Keratinocyte (primary cell): ENCODE data around the gene CCDC149. TPM values are rescaled to one million over a fixed set of nuclear protein-coding genes. Genes with fewer than 3 reads are reported as not detected.

ENCODE experiments used
- DNase-seq: peaks from one replicate; pipeline ENCODE4 v3.0.0-alpha.2; 2011; ENCODE audit warnings: low read depth, missing footprints, low spot score
- FAIRE-seq: peaks from 2 replicates; lab custom pipeline; 2011; peaks lifted over from hg19 to GRCh38; lab: Jason Lieb, UNC
- H2AFZ ChIP-seq: 2 replicates; pipeline ENCODE4 v1.6.0; 2012; ENCODE audit warnings: low read length, control low read depth, inconsistent platforms; ENCODE audit not compliant: control insufficient read depth
- H3K27ac ChIP-seq: 2 replicates; pipeline ENCODE4 v1.5.1; 2011; ENCODE audit warnings: low read length; ENCODE audit not compliant: control insufficient read depth, insufficient read depth
- H3K27me3 ChIP-seq: 3 replicates; pipeline ENCODE4 v1.6.0; 2011; ENCODE audit warnings: low read length; ENCODE audit not compliant: control insufficient read depth, insufficient read depth; ENCODE audit errors: extremely low read depth
- H3K36me3 ChIP-seq, 2 experiments: 2 replicates in 1 of 2; 3 replicates in 1 of 2; pipeline ENCODE4 v1.5.1; 2011; ENCODE audit warnings: low read length in 2 of 2, mild to moderate bottlenecking in 1 of 2; ENCODE audit not compliant: control insufficient read depth in 2 of 2, insufficient read depth in 2 of 2; ENCODE audit errors: extremely low read depth in 1 of 2
- H3K4me1 ChIP-seq: 3 replicates; pipeline ENCODE4 v1.5.1; 2011; ENCODE audit warnings: low read length; ENCODE audit not compliant: control insufficient read depth, insufficient read depth; ENCODE audit errors: extremely low read depth
- H3K4me2 ChIP-seq: 3 replicates; pipeline ENCODE4 v1.6.0; 2011; ENCODE audit warnings: low read depth, low read length; ENCODE audit not compliant: control insufficient read depth, insufficient read depth; ENCODE audit errors: extremely low read depth
- H3K4me3 ChIP-seq, 3 experiments: fragments of 200-600 bp in 1 of 3; sonication (generic) in 1 of 3; 2 replicates in 2 of 3; 3 replicates in 1 of 3; pipeline ENCODE4 v1.5.1; 2011 to 2016; ENCODE audit warnings: low read length in 3 of 3, mild to moderate bottlenecking in 3 of 3, control low read depth in 2 of 3, inconsistent platforms in 1 of 3, low read depth in 1 of 3, mixed read lengths in 1 of 3, mixed run types in 1 of 3, moderate library complexity in 1 of 3; ENCODE audit not compliant: control insufficient read depth in 2 of 3, insufficient read depth in 2 of 3; ENCODE audit errors: extremely low read depth in 1 of 3
- H3K79me2 ChIP-seq: 2 replicates; pipeline ENCODE4 v1.6.0; 2012; ENCODE audit warnings: low read length; ENCODE audit not compliant: control insufficient read depth, insufficient read depth
- H3K9ac ChIP-seq: 3 replicates; pipeline ENCODE4 v1.6.0; 2011; ENCODE audit warnings: low read length; ENCODE audit not compliant: control insufficient read depth, insufficient read depth; ENCODE audit errors: extremely low read depth
- H3K9me1 ChIP-seq: 3 replicates; pipeline ENCODE4 v1.6.0; 2011; ENCODE audit warnings: low read length; ENCODE audit not compliant: control insufficient read depth, insufficient read depth; ENCODE audit errors: extremely low read depth
- H3K9me3 ChIP-seq: 2 replicates; pipeline ENCODE4 v1.5.1; 2012; ENCODE audit warnings: low read depth, low read length; ENCODE audit not compliant: control insufficient read depth
- H4K20me1 ChIP-seq: 3 replicates; pipeline ENCODE4 v1.6.0; 2011; ENCODE audit warnings: low read length; ENCODE audit not compliant: control insufficient read depth, insufficient read depth; ENCODE audit errors: extremely low read depth
- EZH2 ChIP-seq: IDR thresholded peaks from one replicate; pipeline ENCODE4 v1.6.1; 2012; ENCODE audit warnings: inconsistent platforms, mild to moderate bottlenecking, low read length, moderate library complexity
- dilution Hi-C: fragments of 300-500 bp; cut with MboI; formaldehyde crosslinking; loops from one replicate; pipeline ENCODE4 v1.7.0; 2020; ENCODE audit warnings: low sequenced_read_pairs; ENCODE audit not compliant: extremely low pct_ligation_motif_present
- polyA plus RNA-seq, 5 experiments: library from polyadenylated mRNA; depleted of rRNA in 3 of 5; stranded (reverse) in 3 of 5; stranded (forward) in 1 of 5; unstranded in 1 of 5; fragments of >200 nt; gene quantifications; 1 replicate in 1 of 5; 2 replicates in 3 of 5; 3 replicates in 1 of 5; pipeline versions ENCODE4 v1.2.1 to v1.2.3, GENCODE V29; 2011 to 2012; ENCODE audit warnings: missing spikeins in 2 of 5, low read depth in 1 of 5, low replicate concordance in 1 of 5
- TF ChIP-seq, protein P1 (sequence below), 3 experiments: IDR thresholded peaks in 1 of 3; conservative IDR thresholded peaks in 1 of 3; optimal IDR thresholded peaks in 1 of 3; 2 replicates in 2 of 3; 3 replicates in 1 of 3; pipeline versions ENCODE3 to v1.5.1; 2011; ENCODE audit warnings: low read length in 3 of 3, mild to moderate bottlenecking in 3 of 3, moderate library complexity in 2 of 3, control low read depth in 1 of 3, inconsistent platforms in 1 of 3; ENCODE audit not compliant: insufficient read depth in 2 of 3; ENCODE audit errors: extremely low read depth in 1 of 3

CCDC149 gene
- polyA plus RNA-seq, 1 donor (not counting 4 experiments of a cell fraction or from before 2014, with no cell fraction given): 2.1 TPM

- no peaks in the 10 kb centered on the region for H3K4me1 ChIP-seq
Measured at GRCh38 chr4:24799196-24799543, 113.7 kb downstream of the CCDC149 start.

GRCh38 chr4:24798036-24798610 is 114.7 kb downstream of the CCDC149 start:
- no peak overlapping the region for H2AFZ ChIP-seq
- H3K79me2 ChIP-seq: no peaks in the 10 kb centered on the region
- no peak overlapping the region for H3K4me3 ChIP-seq
- FAIRE-seq: no peak
- H3K27ac ChIP-seq: no peak overlapping the region
- dilution Hi-C loops: no loop called here
- DNase-seq: no peak
- no peaks in the 10 kb centered on the region for H3K9me3 ChIP-seq
- H4K20me1 ChIP-seq: no peaks in the 10 kb centered on the region
- H3K27me3 ChIP-seq: peaks cover 33% of the 10 kb centered on the region
- no peaks in the 10 kb centered on the region for H3K4me1 ChIP-seq
- TF ChIP-seq EZH2: no peak
- TF ChIP-seq, protein P1, sequence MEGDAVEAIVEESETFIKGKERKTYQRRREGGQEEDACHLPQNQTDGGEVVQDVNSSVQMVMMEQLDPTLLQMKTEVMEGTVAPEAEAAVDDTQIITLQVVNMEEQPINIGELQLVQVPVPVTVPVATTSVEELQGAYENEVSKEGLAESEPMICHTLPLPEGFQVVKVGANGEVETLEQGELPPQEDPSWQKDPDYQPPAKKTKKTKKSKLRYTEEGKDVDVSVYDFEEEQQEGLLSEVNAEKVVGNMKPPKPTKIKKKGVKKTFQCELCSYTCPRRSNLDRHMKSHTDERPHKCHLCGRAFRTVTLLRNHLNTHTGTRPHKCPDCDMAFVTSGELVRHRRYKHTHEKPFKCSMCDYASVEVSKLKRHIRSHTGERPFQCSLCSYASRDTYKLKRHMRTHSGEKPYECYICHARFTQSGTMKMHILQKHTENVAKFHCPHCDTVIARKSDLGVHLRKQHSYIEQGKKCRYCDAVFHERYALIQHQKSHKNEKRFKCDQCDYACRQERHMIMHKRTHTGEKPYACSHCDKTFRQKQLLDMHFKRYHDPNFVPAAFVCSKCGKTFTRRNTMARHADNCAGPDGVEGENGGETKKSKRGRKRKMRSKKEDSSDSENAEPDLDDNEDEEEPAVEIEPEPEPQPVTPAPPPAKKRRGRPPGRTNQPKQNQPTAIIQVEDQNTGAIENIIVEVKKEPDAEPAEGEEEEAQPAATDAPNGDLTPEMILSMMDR (optimal IDR thresholded peaks at IDR 0.05 in 1 of 3, IDR thresholded peaks at IDR 0.05 in 1 of 3, conservative IDR thresholded peaks at IDR 0.05 in 1 of 3; ENCODE audit: extremely low read depth in 1 of 3, insufficient read depth in 2 of 3, low read length in 3 of 3): no peak
- H3K9me1 ChIP-seq: no peaks in the 10 kb centered on the region
- no peaks in the 10 kb centered on the region for H3K36me3 ChIP-seq
- H3K9ac ChIP-seq: no peak overlapping the region
- no peak overlapping the region for H3K4me2 ChIP-seq

More at GRCh38 chr4:24799196-24799543, 113.7 kb downstream of the CCDC149 start:
- Histone ChIP-seq H3K4me3 (no peak overlapping the region), H3K27me3 (peaks cover 33% of the 10 kb centered on the region), H2AFZ (no peak overlapping the region), H3K9ac (no peak overlapping the region), H3K36me3 (no peaks in the 10 kb centered on the region), H4K20me1 (no peaks in the 10 kb centered on the region), H3K27ac (no peak overlapping the region), H3K9me1 (no peaks in the 10 kb centered on the region), H3K4me2 (no peak overlapping the region), H3K9me3 (no peaks in the 10 kb centered on the region), H3K79me2 (no peaks in the 10 kb centered on the region)
- FAIRE-seq (no peak), DNase-seq (no peak)
- no peak for TF ChIP-seq EZH2
- TF ChIP-seq, protein P1 (optimal IDR thresholded peaks at IDR 0.05 in 1 of 3, IDR thresholded peaks at IDR 0.05 in 1 of 3, conservative IDR thresholded peaks at IDR 0.05 in 1 of 3; ENCODE audit: extremely low read depth in 1 of 3, insufficient read depth in 2 of 3, low read length in 3 of 3): no peak
- dilution Hi-C loops: no loop called here
